Chondrocyte (in vitro differentiated cells): ENCODE data around the gene SEPTIN2. TPM values are rescaled to one million over a fixed set of nuclear protein-coding genes. Genes with fewer than 3 reads are reported as not detected.

Experiments used
- DNase-seq: peaks from one replicate; pipeline ENCODE4 v3.0.0; 2021; ENCODE audit warnings: mixed read lengths, low spot score
- H3K27ac Mint-ChIP-seq: one replicate; pipeline ENCODE4 v1.8.0; 2021; ENCODE audit warnings: mild to moderate bottlenecking, moderate library complexity, mixed read lengths; ENCODE audit not compliant: unreplicated experiment
- H3K27me3 Mint-ChIP-seq: 2 replicates; pipeline ENCODE4 v1.8.0; 2021; ENCODE audit warnings: low read depth, mixed read lengths
- H3K36me3 Mint-ChIP-seq: 2 replicates; pipeline ENCODE4 v1.8.0; 2021; ENCODE audit warnings: low read depth, mixed read lengths
- H3K4me1 Mint-ChIP-seq: 2 replicates; pipeline ENCODE4 v1.8.0; 2021; ENCODE audit warnings: low read depth, mild to moderate bottlenecking, mixed read lengths
- H3K4me3 Mint-ChIP-seq: one replicate; pipeline ENCODE4 v1.8.0; 2021; ENCODE audit warnings: mild to moderate bottlenecking, moderate library complexity, mixed read lengths; ENCODE audit not compliant: unreplicated experiment
- H3K9me3 Mint-ChIP-seq: 2 replicates; pipeline ENCODE4 v1.8.0; 2021; ENCODE audit warnings: low read depth, mixed read lengths
- total RNA-seq: library from RNA; stranded (reverse); gene quantifications from 3 replicates; pipeline ENCODE4 v1.2.1, GENCODE V29; 2021
- TF ChIP-seq, protein P1 (sequence below): fragments of 200-600 bp; sonication (generic); IDR thresholded peaks from 2 replicates; pipeline ENCODE4 v1.5.0; 2021; ENCODE audit warnings: antibody characterized with exemption, mild to moderate bottlenecking, moderate library complexity

SEPTIN2 gene
- total RNA-seq, 1 donor from 2014 or later, result 465 TPM

DNA sequence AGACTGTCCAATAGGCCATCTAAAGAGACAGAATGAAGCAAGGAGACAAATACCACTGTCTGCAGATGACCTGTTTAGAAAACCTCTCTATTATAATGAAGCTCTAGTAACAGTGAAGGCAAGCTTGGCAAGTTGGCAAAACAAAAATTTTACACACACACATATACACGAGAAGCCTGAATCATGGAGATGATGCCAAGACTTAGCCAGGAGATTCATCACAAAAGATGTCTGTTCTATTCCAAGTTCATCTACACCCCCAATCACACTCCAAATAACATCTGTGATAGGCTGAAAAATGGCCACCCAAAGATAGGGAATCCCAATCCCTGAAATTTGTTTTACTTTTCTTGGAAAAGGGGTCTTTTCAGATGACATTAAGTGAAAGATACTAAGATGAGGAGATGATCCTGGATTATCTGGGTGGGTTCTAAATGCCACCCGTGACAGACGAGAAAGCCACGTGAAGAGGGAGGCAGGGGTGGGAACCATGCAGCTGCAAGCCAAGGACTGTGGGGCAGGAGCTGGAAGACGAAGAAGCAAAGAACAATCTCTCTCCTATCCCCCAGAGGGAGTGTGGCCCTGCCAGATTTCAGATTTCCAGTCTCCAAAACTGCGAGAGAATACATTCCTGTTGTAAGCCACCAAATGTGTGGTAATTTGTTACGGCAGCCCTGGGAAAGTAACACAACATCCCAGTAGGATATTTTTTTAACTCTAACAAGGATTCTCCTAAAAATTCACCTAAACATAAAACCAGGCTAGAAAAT, 20.2 kb upstream of the SEPTIN2 start:
- no peaks in the 10 kb centered on the region for H3K27me3 Mint-ChIP-seq
- peaks cover 2% of the 10 kb centered on the region for H3K9me3 Mint-ChIP-seq
- DNase-seq, result no peak
- H3K27ac Mint-ChIP-seq, result no peak overlapping the region
- TF ChIP-seq, protein P1, sequence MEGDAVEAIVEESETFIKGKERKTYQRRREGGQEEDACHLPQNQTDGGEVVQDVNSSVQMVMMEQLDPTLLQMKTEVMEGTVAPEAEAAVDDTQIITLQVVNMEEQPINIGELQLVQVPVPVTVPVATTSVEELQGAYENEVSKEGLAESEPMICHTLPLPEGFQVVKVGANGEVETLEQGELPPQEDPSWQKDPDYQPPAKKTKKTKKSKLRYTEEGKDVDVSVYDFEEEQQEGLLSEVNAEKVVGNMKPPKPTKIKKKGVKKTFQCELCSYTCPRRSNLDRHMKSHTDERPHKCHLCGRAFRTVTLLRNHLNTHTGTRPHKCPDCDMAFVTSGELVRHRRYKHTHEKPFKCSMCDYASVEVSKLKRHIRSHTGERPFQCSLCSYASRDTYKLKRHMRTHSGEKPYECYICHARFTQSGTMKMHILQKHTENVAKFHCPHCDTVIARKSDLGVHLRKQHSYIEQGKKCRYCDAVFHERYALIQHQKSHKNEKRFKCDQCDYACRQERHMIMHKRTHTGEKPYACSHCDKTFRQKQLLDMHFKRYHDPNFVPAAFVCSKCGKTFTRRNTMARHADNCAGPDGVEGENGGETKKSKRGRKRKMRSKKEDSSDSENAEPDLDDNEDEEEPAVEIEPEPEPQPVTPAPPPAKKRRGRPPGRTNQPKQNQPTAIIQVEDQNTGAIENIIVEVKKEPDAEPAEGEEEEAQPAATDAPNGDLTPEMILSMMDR, result no peak
- no peak overlapping the region for H3K4me3 Mint-ChIP-seq
- H3K4me1 Mint-ChIP-seq, result peaks cover 2% of the 10 kb centered on the region
- peaks cover 4% of the 10 kb centered on the region for H3K36me3 Mint-ChIP-seq

DNA sequence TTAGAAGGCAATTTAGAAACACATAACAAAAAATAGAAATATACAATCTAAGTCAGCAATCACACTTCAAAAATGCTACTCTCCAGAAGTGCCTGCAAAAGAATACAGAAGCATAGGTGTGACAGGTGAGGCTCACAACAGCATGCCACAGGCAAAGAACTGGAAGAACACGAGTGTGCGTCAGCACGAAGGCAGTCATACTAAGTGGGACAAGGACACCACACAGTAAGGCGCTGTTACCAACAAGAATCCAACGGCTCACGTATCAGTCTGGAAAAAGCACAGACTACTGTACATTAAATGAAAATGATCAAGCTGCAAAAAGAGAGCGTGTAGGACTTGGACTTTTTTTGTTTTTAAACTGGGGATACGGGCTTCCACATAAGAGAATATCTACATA, 19.0 kb upstream of the SEPTIN2 start:
- Mint-ChIP-seq H3K27me3 (no peaks in the 10 kb centered on the region), H3K9me3 (peaks cover 2% of the 10 kb centered on the region), H3K27ac (no peak overlapping the region), H3K4me1 (peaks cover 2% of the 10 kb centered on the region), H3K36me3 (peaks cover 4% of the 10 kb centered on the region), H3K4me3 (no peak overlapping the region)
- TF ChIP-seq, protein P1, result no peak
- no peak for DNase-seq

DNA sequence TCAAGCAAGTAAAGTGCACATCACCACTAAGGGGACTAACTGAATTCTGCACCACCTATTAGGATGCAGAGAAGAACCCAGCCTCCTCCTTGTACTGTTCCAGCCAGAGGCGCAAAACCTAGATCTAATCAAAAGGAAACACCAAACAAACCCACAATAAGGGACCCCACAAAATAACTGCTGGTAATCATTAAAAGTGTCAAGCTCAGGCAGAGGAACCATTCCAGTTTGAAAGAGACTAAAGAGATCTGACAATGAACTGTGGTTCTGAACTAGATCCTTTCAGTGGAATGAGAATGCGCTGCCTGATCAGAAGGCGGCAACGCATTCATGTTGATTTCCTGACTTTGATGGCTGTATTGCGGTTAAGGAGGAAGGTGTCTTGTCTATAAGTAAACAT, 17.1 kb upstream of the SEPTIN2 start:
- Mint-ChIP-seq H3K4me3 (no peak overlapping the region), H3K27ac (no peak overlapping the region), H3K36me3 (peaks cover 4% of the 10 kb centered on the region), H3K27me3 (no peaks in the 10 kb centered on the region), H3K4me1 (peaks cover 2% of the 10 kb centered on the region), H3K9me3 (peaks cover 2% of the 10 kb centered on the region)
- DNase-seq, result no peak
- TF ChIP-seq, protein P1, result no peak

DNA sequence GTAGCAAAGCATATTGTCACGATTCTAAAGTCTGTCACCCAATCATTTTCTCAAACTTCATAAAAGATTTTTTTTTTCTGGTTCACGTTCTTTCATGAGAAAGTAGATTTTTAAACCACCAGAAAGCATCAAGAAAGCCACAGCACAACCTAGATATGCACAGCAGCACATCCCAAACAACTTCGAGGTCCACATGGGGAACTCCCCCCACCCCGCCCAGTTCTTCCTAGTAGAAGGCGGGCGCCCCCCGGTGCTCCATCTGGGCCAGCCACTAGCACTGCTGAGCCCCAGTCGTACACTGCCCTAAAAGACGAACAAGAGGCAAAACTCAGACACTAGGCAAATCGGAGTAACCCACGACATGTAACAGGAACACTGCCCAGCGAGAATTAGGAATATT, 15.7 kb upstream of the SEPTIN2 start:
- H3K4me3 Mint-ChIP-seq, result no peak overlapping the region
- no peak for DNase-seq
- TF ChIP-seq, protein P1, result no peak
- H3K27ac Mint-ChIP-seq, result no peak overlapping the region
- peaks cover 8% of the 10 kb centered on the region for H3K4me1 Mint-ChIP-seq
- no peaks in the 10 kb centered on the region for H3K27me3 Mint-ChIP-seq
- peaks cover 2% of the 10 kb centered on the region for H3K9me3 Mint-ChIP-seq
- peaks cover 4% of the 10 kb centered on the region for H3K36me3 Mint-ChIP-seq

DNA sequence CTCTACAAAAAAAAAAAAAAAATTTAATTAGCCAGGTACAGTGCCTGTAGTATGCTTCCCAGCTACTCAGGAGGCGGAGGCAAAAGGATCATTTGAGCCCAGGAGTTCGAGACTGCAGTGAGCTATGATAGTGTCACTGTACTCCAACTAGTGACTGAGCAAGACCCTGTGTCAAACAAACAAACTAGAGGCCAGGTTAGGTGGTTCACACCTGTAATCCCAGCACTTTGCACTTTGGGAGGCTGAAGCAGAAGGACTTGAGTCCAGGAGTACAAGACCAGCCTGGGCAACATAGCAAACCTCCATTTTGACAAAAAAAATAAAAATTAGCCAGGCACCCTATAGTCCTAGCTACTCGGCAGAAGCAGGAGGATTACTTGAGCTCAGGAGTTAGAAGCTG, 13.6 kb upstream of the SEPTIN2 start:
- Mint-ChIP-seq H3K27ac (no peak overlapping the region), H3K4me1 (peaks cover 9% of the 10 kb centered on the region), H3K4me3 (no peak overlapping the region), H3K36me3 (peaks cover 2% of the 10 kb centered on the region), H3K27me3 (no peaks in the 10 kb centered on the region), H3K9me3 (no peaks in the 10 kb centered on the region)
- DNase-seq, result no peak
- TF ChIP-seq, protein P1, result no peak
